T-helper 22 cell (primary cell): ENCODE results near the gene SNX32.
"Not testable (repeated sequence)": the region's sequence is repeated elsewhere in the genome, so short reads cannot be mapped to it uniquely, and the experiment has no call there.

Experiments used
- DNase-seq: peaks from one replicate; pipeline ENCODE4 v3.0.0-alpha.2; 2020; ENCODE audit warnings: low read depth

The SNX32 gene

DNA sequence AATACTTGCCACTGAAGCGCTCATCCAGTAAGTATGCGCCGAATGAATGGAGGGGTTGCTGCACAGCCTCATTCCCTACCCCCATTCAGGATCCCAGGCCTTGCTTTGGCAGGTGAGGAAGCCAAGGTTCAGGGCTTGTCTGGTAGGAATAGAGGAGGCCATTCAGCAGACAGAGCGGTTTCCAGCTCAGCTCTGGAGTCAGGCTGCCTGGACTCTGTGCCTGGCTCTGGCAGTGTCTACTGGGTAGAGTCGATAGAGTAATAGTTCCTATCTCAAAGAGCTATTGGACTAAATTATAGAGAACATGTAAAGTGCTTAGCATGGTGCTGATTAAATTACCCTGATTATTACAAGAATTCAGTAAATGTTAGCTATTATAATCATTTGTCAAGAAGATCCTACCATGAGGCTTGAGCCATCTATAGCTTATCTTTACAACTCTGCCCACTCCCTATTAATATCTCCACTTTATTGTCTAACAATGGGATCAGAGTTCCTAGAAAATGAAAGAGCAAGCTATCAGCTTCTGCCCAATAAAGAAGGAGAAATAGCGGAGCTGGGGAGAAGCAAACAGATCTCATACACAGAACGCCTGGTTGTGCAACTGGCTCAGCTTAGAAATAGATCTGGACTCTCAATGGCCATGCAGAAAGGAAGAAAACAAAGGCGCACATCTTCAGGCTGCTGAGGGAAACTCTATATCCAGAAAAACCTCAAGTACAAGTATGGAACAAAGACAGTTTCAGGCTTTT, 6.6 kb upstream of the SNX32 start:
- no peak for DNase-seq

DNA sequence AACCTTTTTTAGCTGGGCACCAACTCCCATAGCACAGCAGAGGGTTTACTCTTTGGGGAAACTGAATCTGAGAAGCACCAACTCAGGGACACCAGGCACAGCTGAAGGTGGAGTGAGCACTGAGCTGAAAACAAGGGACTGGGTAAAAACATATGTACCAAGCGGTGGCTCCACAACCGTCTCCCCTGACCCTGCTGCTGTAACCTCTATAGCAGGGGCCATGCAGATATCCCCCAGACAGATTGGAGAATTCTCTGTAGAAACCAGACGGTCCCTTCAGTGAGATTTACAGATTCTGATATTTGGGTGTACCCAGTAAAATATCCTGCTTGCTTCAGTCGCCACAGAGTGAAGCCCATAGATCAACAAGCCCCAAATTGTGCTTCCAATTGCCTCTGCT, 4.3 kb upstream of the SNX32 start:
- DNase-seq: no peak

DNA sequence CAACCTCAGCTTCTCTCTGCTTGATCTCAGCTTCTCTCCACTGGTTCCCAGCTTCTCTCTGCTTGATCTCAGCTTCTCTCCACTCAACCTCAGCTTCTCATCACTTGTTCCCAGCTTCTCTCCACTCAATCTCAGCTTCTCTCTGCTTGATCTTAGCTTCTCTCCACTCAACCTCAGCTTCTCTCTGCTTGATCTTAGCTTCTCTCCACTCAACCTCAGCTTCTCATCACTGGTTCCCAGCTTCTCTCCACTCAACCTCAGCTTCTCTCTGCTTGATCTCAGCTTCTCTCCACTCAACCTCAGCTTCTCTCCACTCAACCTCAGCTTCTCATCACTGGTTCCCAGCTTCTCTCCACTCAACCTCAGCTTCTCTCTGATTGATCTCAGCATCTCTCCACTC, 1.5 kb upstream of the SNX32 start:
- DNase-seq: not testable (repeated sequence)

DNA sequence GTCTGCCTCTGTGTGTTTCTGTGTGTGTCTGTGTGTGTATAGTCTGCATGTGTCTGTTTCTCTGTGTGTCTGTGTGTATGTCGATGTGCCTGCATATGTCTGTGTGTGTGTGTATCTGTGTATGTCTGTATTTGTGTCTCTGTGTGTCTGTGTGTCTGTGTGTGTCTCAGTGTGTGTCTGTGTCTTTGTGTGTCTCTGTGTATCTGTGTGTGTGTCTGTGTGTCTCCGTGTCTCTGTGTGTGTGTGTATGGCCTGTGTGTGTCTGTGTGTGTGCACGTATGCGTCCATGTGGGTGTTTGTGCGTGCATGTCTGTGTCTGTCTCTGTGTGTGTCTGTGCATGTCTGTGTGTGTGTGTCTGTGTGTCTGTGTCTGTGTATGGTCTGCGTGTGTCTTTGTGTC, 439 bp downstream of the SNX32 start:
- no peak for DNase-seq

DNA sequence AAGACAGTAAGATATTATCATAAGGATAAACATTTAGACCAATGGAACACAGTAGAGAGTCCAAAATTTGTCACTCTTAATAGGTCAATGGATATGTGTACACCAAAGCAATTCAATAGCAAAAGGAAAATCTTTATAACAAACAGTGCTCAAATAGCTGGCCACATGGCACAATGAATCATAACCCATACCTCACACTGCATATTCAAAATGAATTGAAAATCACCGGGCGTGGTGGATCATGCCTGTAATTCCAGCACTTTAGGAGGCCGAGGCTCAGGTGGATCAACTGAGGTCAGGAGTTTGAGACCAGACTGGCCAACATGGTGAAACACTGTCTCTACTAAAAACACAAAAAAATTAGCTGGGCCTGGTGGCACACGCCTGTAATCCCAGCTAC, 8.4 kb downstream of the SNX32 start:
- no peak for DNase-seq

DNA sequence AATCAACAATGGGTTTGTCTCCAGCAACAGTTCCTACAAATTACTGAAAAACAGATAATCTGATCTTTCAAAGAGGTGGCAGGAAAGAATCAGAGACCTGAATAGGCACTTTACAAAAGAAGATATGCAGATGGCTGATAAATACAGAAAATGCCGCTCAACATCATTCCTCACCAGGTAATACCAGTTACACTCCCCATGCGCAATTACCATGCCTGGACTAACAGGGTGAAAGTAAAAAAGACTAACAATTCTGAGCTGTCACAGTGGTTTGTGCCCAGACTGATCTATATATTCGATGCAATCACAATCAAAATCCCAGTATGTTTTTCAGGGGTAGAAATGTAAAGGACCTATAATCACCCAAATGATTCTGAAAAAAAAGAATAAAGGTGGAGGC, 10.0 kb downstream of the SNX32 start:
- DNase-seq: no peak

DNA sequence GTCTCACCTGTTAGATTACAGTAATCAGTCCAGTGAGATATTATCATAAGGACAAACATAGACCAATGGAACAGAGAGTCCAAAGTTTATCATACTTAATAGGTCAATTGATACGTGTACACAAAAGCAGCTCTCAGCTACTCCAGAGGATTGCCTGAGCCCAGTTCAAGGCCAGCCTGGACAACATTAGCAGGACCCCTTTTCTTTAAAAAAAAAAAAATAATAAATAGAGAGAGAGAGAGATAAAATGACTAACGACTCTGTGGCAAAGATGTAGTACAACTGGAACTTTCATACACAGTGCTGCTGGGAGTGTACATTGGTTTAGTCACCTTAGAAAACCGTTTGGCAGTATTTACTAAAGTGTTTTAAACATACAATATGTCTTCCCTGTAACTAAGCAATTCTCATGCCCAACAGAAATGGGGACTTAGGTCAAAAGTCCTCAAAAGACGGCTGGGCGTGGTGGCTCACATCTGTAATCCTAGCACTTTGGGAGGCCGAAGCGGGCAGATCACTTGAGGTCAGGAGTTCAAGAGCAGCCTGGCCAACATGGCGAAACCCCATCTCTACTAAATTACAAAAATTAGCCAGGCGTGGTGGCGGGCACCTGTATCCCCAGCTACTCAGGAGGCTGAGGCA, 10.6 kb downstream of the SNX32 start:
- no peak for DNase-seq

DNA sequence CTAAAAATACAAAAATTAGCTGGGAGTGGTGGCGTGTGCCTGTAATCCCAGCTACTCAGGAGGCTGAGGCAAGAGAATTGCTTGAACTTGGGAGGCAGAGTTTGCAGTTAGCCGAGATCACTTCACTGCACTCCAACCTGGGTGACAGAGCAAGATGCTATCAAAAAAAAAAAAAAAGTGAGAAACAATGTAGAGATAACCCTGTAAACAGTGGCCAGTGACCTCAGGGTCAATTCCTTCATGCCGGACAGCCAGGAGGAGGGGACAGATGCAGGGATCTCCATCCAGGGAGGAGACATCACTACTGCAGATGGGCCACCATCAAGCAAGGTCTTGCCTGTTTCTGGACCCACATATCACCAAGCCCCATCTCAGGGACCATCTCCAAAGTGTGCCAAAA, 14.0 kb downstream of the SNX32 start:
- no peak for DNase-seq

DNA sequence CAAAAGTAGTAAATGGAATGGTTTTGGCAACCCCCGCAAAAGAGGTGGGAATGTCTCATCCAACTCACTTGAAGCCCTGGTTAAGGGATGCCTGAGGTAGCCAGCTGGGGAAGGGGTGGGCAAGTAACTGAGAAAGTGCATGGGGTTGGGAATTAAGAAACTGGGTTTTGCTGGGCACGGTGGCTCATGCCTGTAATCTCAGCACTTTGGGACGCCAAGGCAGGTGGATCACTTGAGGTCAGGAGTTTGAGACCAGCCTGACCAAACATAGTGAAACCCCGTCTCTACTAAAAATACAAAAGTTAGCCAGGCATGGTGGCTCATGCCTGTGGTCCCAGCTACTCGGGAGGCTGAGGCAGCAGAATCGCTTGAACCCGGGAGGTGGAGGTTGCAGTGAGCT, 14.9 kb downstream of the SNX32 start:
- DNase-seq: not testable (repeated sequence)

DNA sequence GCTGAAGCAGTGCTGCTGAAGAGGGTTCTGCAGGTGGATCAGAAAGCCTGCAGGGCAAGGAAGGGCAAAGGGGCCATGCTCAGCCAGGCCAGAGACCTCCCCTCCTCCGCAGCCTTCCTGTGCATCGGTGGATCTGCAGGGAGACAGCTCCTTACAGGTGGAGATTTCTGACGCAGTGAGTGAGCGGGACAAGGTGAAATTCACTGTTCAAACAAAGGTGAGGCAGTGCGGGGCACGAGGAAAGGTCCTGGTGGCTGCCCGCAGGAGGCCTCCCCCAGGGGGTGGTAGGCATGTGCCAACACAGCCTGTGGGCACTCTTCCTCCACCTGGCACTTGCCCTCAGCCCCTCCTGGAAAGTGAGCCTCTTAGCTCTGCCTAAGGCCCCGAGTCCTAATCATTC, 15.6 kb downstream of the SNX32 start:
- no peak for DNase-seq

DNA sequence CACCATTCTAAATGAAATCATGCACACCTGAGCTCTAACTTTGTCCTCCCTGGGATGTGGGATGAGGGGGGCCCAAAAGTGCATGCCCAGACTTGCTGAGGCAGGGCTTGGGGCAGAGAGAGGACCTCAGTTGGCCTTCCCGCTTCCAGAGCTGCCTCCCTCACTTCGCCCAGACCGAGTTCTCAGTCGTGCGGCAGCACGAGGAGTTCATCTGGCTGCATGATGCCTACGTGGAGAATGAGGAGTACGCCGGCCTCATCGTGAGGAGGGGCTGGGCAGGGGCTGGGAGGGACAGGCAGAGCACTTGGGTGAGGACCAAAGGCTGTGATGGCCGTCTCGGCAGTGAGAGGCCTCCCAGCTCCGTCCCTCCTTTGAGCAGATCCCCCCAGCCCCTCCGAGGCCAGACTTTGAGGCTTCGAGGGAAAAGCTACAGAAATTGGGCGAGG, 16.0 kb downstream of the SNX32 start:
- no peak for DNase-seq

DNA sequence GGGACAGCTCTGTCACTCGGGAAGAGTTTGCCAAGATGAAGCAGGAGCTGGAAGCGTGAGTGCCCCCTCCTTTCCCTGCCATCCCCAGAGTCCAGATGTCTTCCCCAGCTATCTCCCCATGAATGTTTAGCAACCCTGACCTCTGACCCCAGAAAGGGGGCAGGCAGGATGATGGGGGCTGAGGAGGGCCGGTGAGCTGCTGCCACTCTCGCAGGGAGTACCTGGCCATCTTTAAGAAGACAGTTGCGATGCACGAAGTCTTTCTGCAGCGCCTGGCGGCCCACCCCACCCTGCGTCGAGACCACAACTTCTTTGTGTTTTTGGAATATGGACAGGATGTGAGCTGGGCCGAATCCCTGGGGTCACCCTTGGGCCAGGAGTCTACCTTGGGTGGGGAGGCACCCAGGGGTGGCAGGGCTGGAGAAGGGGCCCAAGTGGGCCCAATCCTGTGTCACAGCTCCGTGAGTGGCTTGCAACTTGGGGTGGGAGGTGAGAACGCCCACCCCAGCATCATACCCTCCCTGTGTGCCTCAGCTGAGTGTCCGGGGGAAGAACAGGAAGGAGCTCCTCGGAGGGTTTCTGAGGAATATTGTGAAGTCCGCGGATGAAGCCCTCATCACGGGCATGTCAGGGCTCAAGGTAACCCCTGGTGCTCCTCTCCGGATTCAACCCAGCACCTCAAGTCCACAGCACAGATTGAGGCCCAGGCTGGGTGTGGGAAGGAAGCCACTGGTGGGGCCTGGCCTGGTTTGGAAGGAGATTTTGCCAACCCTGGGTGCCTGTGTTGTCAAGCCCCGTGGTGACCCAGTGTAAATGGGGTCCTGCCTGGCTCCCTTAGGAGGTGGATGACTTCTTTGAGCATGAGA, 16.7 kb downstream of the SNX32 start:
- DNase-seq: no peak

DNA sequence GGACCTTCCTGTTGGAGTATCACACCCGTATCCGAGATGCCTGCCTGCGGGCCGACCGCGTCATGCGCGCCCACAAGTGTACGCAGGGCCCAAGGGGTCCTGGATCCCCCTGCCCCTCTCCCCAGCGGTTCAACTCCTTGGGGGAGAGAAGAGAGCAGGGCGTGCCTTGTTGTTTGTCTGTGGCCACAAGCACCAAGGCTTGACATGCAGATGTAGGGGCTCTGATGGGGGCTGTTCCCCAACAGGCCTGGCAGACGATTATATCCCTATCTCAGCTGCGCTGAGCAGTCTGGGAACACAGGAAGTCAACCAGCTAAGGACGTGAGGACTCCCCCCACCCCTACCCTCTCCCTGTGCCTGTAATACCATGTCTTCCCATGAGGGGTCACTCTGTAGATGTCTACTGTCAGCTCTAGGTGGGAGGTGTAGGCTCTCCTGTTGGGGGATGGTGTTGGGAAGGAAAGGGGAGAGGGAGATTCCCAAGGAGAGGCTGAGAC, 17.4 kb downstream of the SNX32 start:
- DNase-seq: no peak

DNA sequence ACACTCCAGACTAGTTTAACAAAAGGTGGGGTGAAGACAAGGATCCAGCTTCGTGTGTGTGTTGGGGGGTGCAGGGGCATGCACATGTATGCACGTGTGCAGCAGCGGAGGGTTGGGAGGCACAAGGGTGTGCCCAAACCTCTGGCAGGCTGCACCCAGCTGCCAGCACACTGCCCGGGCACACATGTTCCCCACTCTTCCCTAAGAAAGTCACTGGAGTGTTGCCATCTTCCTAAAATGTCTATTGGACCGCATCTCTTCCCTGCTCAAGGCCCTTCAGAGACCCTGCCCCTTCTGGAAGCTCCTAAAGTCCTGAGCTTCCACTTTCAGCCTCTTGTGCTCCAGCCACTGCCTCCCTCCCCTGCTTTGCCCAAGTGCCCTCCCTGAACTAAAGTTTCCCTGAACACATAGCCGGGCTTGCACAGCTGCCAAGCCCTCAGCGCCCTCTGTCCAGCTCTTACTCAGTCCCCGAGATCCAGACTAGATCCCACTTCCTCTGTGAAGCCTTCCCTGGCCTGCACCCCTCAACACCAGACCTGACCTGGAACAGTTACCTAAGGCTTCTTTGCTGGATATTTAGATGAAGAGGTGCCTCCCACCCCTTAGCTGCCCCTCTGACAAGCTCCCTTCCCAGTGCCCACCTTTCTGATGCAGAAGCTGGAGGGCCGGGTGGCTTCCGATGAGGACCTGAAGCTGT, 18.2 kb downstream of the SNX32 start:
- DNase-seq: no peak

DNA sequence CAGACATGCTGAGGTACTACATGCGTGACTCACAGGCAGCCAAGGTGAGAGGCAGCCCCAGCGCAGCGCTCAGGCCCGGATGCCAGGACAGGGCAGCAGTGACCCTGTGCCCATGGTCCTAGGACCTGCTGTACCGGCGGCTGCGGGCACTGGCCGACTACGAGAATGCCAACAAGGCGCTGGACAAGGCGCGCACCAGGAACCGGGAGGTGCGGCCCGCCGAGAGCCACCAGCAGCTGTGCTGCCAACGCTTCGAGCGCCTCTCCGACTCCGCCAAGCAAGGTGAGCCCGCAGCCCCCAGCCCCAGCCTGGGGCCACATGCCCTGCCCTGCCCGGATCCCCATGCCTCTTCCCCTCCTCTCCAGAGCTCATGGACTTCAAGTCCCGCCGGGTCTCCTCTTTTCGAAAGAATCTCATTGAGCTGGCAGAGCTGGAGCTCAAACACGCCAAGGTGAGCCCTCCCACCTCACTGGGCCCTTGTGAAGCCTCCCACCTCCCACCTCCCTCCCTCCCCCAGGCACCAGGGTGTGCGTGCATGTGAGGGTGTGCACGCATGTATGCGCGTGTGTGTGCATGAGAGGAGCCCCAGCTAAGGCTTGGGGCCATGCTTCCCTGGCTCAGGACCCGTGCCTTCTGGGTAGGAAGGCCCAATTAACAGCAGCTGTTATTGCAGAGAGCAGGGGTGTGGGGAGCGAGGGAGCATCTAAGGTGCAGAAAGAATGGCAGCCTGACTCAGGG, 18.9 kb downstream of the SNX32 start:
- no peak for DNase-seq

DNA sequence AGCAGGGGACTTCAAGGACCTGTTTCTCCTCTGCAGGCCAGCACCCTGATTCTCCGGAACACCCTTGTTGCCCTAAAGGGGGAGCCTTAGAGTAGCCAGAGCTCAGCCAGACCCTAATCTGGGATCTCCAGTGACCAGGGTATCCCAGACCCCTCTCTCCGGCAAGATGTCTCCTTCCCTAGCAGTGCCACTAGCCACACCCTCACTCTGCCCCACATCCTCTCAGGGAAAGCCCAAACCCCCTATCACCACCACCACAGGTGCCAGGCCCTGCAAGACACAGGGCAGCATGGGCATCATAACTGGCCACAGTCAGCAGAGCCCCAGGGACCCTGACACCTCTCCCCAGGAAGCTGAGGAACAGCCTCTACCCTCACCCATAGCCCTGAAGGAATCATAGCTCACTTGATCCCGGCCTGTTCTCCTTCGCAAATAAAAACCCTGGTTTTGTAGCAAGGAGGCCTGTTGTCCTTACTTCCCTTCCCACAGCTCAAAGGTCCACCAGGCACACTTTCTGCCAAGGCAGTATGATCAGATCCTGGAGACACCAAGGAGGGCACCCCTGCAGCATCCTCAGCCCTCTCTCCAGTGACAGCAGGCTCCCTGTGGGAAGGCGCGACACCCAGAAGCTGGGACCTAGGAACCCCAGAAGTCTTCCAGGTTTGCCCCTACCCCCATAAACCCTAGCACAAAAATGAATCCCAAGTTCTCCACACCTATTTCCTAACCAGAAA, 19.6 kb downstream of the SNX32 start:
- no peak for DNase-seq

DNA sequence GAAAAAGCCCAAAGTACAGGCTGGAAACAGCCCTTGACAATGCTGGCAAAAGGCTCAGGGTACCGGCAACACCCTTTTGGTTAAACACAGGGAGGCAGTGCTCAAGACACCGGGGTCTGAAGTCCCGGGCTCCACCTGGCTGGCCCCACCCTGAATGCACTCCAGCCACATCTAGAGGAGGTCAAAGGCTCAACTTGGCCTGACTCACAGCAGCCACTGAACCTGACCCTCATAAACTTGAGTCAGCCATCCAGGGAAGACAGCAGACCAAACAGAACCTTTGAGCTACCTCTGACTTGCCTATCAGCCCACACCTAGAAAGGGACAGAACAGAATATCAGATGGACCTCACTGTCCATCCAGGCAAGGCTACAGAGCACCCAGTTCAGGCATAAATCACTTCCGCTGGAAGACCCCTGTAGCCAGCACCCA, 20.4 kb downstream of the SNX32 start:
- no peak for DNase-seq

DNA sequence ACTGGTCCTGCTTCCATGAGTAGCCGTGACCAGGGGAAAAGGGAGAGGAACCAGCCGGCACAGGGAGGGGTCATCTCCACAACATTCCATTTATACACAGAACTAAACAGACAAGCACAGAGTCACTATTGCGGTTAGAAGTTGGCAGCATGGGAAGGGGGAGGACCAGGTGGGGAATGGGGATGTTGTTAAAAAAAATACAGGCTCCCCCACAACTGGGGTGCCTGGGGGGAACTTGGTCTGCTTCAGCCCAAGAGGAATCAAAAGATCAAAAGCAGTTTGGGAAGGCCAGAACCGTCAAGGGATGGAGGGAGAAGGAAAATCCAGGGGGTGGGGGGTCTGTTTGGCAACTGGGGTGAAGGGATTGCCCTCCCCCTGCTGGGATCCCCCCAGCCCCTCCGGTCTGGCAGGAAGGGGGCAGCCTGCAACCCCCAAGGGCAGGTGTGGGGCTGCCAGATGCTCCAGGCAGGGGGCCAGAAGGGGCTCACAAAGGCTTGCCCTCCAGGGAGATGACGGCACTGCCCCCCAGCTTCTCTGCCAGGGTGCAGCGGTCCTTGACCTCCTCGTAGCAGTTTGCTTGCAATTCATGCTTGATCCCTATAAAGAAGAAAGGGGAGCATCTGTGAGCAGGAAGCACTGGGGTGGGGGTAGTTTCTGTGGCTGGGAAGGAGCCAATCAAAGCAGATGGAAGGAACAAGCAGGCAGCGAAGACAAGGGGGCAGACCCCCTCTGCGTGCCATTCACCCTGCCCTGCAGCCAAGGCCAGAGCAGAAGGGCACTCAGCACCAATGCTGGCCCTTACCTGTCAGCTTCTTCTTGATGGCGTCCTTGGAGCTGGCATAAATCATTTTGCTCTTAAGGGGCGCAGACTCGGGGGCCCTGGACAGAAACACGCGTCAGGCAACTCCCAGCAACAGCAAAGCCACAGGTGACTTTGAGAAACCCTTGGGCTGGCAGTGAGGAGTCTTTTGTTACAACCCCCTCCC, 21.4 kb downstream of the SNX32 start:
- DNase-seq: no peak

DNA sequence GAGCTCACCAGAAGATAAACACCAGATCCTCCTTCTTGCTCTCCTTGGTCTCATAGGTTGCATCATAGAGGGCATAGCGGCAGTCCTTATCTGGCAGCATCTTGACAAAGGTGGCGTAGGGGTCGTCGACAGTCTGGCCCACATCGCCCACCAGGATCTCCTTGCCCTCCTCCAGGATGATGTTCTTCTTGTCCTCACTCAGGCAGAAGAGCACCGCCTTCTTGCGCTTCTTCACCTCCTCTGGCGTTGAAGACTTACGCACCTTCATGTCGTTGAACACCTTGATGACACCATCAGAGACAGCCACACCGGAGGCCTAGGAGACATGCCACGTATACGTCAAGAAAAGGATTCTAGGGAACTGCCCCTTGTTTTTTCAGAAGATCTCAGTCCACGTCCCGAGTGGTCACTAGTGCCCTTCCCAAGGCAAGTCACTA, 22.2 kb downstream of the SNX32 start:
- no peak for DNase-seq
